ENCODE measurements around the gene ITK.

Gene ITK

DNA sequence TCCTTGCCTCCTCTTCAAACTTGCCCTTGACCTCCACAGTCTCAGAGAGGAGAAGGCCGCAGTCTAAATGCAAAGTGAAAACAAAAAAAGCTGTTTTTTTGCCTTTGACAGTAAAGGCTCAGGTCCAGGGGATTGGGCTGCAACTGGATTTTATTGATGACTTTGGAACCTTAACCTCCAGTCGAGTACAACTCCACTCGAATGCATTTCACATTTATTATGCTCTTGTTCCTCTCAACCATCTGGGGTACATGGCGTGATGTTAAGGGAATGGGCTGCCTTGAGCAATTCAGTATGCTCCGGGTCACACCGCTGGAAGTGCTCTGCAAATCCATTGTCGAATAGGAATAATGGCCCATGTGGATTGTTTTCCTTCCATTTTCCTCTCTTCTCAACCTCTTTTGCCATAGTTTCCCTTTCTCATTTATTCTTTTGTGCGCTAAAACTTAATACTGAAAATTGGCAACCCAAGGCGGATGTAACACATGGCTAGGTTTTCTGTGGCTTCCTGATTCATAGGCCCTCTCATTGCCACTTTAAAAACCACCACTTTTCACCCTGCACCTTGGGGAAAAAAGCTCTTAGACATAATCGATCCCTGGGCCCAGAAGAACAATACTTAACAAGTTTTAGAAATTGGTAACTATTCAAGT is 34.3 kb downstream of the ITK start:
- Histone ChIP-seq H3K27ac (ENCODE audit: low read length) (no peak overlapping the region), H3K36me3 (ENCODE audit: control insufficient read depth, low read depth, low read length) (no peaks in the 10 kb centered on the region), H3K9ac (ENCODE audit: low read length) (no peak overlapping the region)

DNA sequence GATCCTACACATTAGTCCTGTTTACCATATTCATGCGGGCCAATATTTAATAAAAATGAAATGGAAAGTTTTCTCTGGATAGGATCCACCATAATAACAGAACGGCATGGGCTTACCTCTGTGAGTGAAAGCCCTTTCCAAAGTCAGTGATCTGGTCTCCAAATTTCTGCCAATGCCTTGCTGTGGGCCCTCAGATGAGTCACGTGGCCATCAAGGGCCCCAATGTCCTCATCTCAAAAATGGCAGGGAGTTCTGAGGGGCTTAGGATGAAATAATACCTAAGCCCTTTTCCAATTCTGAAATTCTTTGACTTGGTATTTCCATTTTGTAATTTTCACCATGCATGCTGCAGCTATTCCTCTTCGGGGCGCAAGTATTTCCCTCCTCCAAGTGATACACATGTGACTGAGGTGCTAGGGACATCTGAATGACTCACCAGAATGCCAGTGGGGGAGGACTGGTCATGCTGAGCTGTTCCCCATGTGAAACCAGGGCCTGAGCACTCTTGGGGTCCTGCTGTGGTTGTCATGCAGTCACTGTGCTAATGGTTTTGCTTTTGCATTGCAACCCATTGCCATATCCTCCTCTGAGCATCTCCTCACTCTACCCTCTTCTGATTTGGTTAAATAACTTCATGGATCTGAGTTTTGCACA is 35.0 kb downstream of the ITK start:
- Histone ChIP-seq H3K27me3 (ENCODE audit: control insufficient read depth, insufficient read depth, low read length) (no peaks in the 10 kb centered on the region), H3K4me3 (ENCODE audit: low read length) (no peak overlapping the region), H3K9me3 (ENCODE audit: control insufficient read depth, low read depth, low read length) (no peaks in the 10 kb centered on the region), H3K9ac (ENCODE audit: low read length) (no peak overlapping the region), H3K4me1 (ENCODE audit: control insufficient read depth, low read depth, low read length) (no peaks in the 10 kb centered on the region), H3K27ac (ENCODE audit: low read length) (no peak overlapping the region), H3K36me3 (ENCODE audit: control insufficient read depth, low read depth, low read length) (no peaks in the 10 kb centered on the region)

More for the DNA sequence above, 34.3 kb downstream of the ITK start:
- Histone ChIP-seq H3K27me3 (ENCODE audit: control insufficient read depth, insufficient read depth, low read length) (no peaks in the 10 kb centered on the region), H3K4me1 (ENCODE audit: control insufficient read depth, low read depth, low read length) (no peaks in the 10 kb centered on the region), H3K4me3 (ENCODE audit: low read length) (no peak overlapping the region), H3K9me3 (ENCODE audit: control insufficient read depth, low read depth, low read length) (no peaks in the 10 kb centered on the region)

DNA sequence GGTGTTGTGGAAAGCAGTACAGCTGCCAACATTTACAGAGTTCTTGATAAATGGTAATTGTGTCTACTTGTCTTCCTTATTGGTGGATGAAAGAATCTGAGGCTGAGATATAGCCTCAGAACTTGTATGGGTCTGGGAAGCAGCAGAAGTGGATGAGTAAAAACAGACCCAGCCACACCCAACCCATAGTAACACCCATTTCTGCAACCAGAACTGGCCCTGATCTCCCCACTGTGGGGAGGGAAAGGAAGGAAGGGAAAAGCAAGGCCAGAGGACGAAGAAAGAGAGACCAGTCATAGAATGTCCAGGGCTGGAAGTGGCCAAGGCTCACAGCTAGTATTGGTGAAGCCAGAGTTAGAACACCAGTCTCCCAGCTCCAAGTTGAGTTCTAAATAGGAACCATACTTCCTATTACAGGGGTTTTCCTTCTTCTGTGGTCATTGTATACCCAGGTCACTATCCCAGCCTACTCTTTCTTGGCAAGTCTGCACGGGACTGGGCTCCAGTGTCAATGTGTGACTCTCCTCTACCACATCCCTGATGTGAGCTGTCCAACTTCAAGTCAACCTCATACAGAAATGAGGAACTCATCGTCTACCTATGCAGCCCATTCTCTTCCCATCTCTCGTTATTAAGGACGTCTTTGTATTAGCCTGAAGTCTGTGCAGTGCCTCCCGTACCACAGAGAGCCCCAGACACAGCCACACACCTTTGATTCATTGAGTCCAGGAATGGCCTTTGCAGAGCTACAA is 35.9 kb downstream of the ITK start:
- no peak overlapping the region for H3K4me3 ChIP-seq (ENCODE audit: low read length)
- H3K27ac ChIP-seq (ENCODE audit: low read length), result no peak overlapping the region
- no peaks in the 10 kb centered on the region for H3K9me3 ChIP-seq (ENCODE audit: control insufficient read depth, low read depth, low read length)
- no peaks in the 10 kb centered on the region for H3K27me3 ChIP-seq (ENCODE audit: control insufficient read depth, insufficient read depth, low read length)
- H3K9ac ChIP-seq (ENCODE audit: low read length), result no peak overlapping the region
- no peaks in the 10 kb centered on the region for H3K36me3 ChIP-seq (ENCODE audit: control insufficient read depth, low read depth, low read length)
- H3K4me1 ChIP-seq (ENCODE audit: control insufficient read depth, low read depth, low read length), result no peaks in the 10 kb centered on the region

GRCh38 chr5:157217289-157218024 is 36.8 kb downstream of the ITK start:
- Histone ChIP-seq H3K4me1 (ENCODE audit: control insufficient read depth, low read depth, low read length) (no peaks in the 10 kb centered on the region), H3K9ac (ENCODE audit: low read length) (no peak overlapping the region), H3K27ac (ENCODE audit: low read length) (no peak overlapping the region), H3K27me3 (ENCODE audit: control insufficient read depth, insufficient read depth, low read length) (no peaks in the 10 kb centered on the region), H3K9me3 (ENCODE audit: control insufficient read depth, low read depth, low read length) (no peaks in the 10 kb centered on the region), H3K36me3 (ENCODE audit: control insufficient read depth, low read depth, low read length) (no peaks in the 10 kb centered on the region), H3K4me3 (ENCODE audit: low read length) (no peak overlapping the region)

GRCh38 chr5:157219491-157220271 is 39.0 kb downstream of the ITK start:
- Histone ChIP-seq H3K27ac (ENCODE audit: low read length) (no peak overlapping the region), H3K36me3 (ENCODE audit: control insufficient read depth, low read depth, low read length) (no peaks in the 10 kb centered on the region), H3K27me3 (ENCODE audit: control insufficient read depth, insufficient read depth, low read length) (no peaks in the 10 kb centered on the region), H3K4me3 (ENCODE audit: low read length) (no peak overlapping the region), H3K9me3 (ENCODE audit: control insufficient read depth, low read depth, low read length) (no peaks in the 10 kb centered on the region), H3K9ac (ENCODE audit: low read length) (no peak overlapping the region), H3K4me1 (ENCODE audit: control insufficient read depth, low read depth, low read length) (no peaks in the 10 kb centered on the region)

DNA sequence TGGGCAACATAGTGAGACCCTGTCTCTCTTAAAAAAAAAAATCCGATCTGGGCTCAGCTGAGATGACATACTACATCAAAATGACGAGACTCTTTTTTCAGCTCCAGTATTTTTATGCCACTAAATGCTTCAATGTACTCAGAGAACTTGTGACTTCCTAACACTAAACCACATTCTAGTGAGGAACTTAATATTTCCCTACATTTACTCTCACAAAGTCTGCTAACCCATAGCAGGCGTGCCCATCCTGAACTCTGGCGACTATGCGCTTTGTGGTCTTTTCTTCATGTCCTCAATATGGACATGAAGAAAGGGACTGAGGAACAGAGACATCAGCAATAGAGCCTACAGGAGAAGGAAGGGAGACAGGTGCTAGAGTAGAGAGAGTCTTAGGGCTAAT is 41.3 kb downstream of the ITK start:
- Histone ChIP-seq H3K4me1 (ENCODE audit: control insufficient read depth, low read depth, low read length) (no peaks in the 10 kb centered on the region), H3K9me3 (ENCODE audit: control insufficient read depth, low read depth, low read length) (no peaks in the 10 kb centered on the region), H3K27me3 (ENCODE audit: control insufficient read depth, insufficient read depth, low read length) (no peaks in the 10 kb centered on the region), H3K9ac (ENCODE audit: low read length) (no peak overlapping the region), H3K36me3 (ENCODE audit: control insufficient read depth, low read depth, low read length) (no peaks in the 10 kb centered on the region), H3K4me3 (ENCODE audit: low read length) (no peak overlapping the region), H3K27ac (ENCODE audit: low read length) (no peak overlapping the region)

DNA sequence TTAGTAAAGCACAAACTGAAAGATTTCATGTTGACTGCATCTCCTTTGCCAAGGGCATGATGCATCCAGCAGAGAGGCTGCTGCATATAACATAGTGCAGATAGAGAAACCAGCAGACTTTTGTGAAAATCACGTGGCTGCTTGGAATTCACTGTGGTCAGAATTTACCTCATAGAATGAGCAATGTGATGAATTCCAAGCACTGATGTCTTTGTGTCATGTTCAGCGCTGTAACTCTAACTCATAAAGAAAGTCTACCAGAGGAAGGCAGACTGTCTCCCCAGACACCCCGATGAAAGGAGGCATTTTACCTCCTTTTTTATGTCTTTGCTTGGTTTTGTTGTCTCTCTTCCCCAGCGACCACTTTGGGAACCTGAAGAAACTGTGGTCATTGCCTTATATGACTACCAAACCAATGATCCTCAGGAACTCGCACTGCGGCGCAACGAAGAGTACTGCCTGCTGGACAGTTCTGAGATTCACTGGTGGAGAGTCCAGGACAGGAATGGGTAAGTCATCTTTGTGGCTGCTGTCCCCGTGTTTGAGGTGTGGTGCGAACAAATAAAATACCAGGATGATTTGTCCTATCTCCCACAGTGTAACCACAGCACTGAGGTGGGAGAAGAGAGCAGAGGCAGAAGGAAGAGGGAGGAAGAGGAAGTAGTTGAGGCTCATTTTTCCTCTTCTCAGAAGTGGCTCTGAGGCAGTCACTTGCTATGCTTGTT is 42.0 kb downstream of the ITK start:
- H3K4me3 ChIP-seq (ENCODE audit: low read length), result no peak overlapping the region
- H3K4me1 ChIP-seq (ENCODE audit: control insufficient read depth, low read depth, low read length), result no peaks in the 10 kb centered on the region
- H3K27me3 ChIP-seq (ENCODE audit: control insufficient read depth, insufficient read depth, low read length), result no peaks in the 10 kb centered on the region
- H3K9ac ChIP-seq (ENCODE audit: low read length), result no peak overlapping the region
- no peaks in the 10 kb centered on the region for H3K9me3 ChIP-seq (ENCODE audit: control insufficient read depth, low read depth, low read length)
- no peak overlapping the region for H3K27ac ChIP-seq (ENCODE audit: low read length)
- H3K36me3 ChIP-seq (ENCODE audit: control insufficient read depth, low read depth, low read length), result no peaks in the 10 kb centered on the region

GRCh38 chr5:157225469-157226422 is 45.1 kb downstream of the ITK start:
- Histone ChIP-seq H3K27me3 (ENCODE audit: control insufficient read depth, insufficient read depth, low read length) (no peaks in the 10 kb centered on the region), H3K36me3 (ENCODE audit: control insufficient read depth, low read depth, low read length) (no peaks in the 10 kb centered on the region), H3K4me1 (ENCODE audit: control insufficient read depth, low read depth, low read length) (no peaks in the 10 kb centered on the region), H3K9ac (ENCODE audit: low read length) (no peak overlapping the region), H3K27ac (ENCODE audit: low read length) (no peak overlapping the region), H3K9me3 (ENCODE audit: control insufficient read depth, low read depth, low read length) (no peaks in the 10 kb centered on the region), H3K4me3 (ENCODE audit: low read length) (no peak overlapping the region)

GRCh38 chr5:157230610-157231009 is 50.0 kb downstream of the ITK start:
- no peaks in the 10 kb centered on the region for H3K36me3 ChIP-seq (ENCODE audit: control insufficient read depth, low read depth, low read length)
- no peak overlapping the region for H3K9ac ChIP-seq (ENCODE audit: low read length)
- no peaks in the 10 kb centered on the region for H3K9me3 ChIP-seq (ENCODE audit: control insufficient read depth, low read depth, low read length)
- H3K27me3 ChIP-seq (ENCODE audit: control insufficient read depth, insufficient read depth, low read length), result no peaks in the 10 kb centered on the region
- no peaks in the 10 kb centered on the region for H3K4me1 ChIP-seq (ENCODE audit: control insufficient read depth, low read depth, low read length)
- no peak overlapping the region for H3K4me3 ChIP-seq (ENCODE audit: low read length)
- H3K27ac ChIP-seq (ENCODE audit: low read length), result no peak overlapping the region

GRCh38 chr5:157232706-157233105 is 52.1 kb downstream of the ITK start:
- Histone ChIP-seq H3K27me3 (ENCODE audit: control insufficient read depth, insufficient read depth, low read length) (no peaks in the 10 kb centered on the region), H3K9ac (ENCODE audit: low read length) (no peak overlapping the region), H3K4me3 (ENCODE audit: low read length) (no peak overlapping the region), H3K4me1 (ENCODE audit: control insufficient read depth, low read depth, low read length) (no peaks in the 10 kb centered on the region), H3K9me3 (ENCODE audit: control insufficient read depth, low read depth, low read length) (no peaks in the 10 kb centered on the region), H3K36me3 (ENCODE audit: control insufficient read depth, low read depth, low read length) (no peaks in the 10 kb centered on the region), H3K27ac (ENCODE audit: low read length) (no peak overlapping the region)

Measured in iPS-18a (cell line).